CD4-positive, alpha-beta T cell (primary cell): ENCODE data around the gene IGF1R. TPM values are rescaled to one million over a fixed set of nuclear protein-coding genes. Genes with fewer than 3 reads are reported as not detected.
"Not testable (repeated sequence)": the region's sequence is repeated elsewhere in the genome, so short reads cannot be mapped to it uniquely, and the experiment has no call there.

Experiments used
- ATAC-seq: fragments of 200-7000 bp; cut with Tn5 transposase; one replicate; pipeline ENCODE4 v1.10.0; 2022; ENCODE audit warnings: mild to moderate bottlenecking; ENCODE audit not compliant: poor library complexity
- CTCF ChIA-PET: fragments of 350-600 bp; sonication (Branson Sonifier 250); formaldehyde crosslinking; loops from one replicate; lab custom pipeline; 2021; ENCODE audit warnings: antibody characterized with exemption, inconsistent platforms; lab: Charles Lee
- POLR2A ChIA-PET: fragments of 350-600 bp; sonication (Branson Sonifier 250); formaldehyde crosslinking; loops from one replicate; lab custom pipeline; 2021; ENCODE audit warnings: antibody characterized with exemption, inconsistent platforms; lab: Charles Lee
- DNase-seq, 14 experiments: peaks; one replicate each; pipeline ENCODE4 v3.0.0-alpha.2; 2013 to 2020; ENCODE audit warnings: mixed read lengths in 2 of 14
- H3K27ac ChIP-seq, 2 donors: one replicate each; pipeline versions ENCODE4 v1.5.1 to v1.7.0; 2013; ENCODE audit warnings: low read length in 2 of 2, low read depth in 1 of 2, mild to moderate bottlenecking in 1 of 2
- H3K27me3 ChIP-seq, 2 experiments: 1 replicate in 1 of 2; 2 replicates in 1 of 2; pipeline versions ENCODE4 v1.6.1 to v1.7.0; 2013; ENCODE audit warnings: low read length in 2 of 2, control low read depth in 1 of 2, mild to moderate bottlenecking in 1 of 2, moderate library complexity in 1 of 2; ENCODE audit not compliant: insufficient read depth in 2 of 2, control insufficient read depth in 1 of 2
- H3K36me3 ChIP-seq: one replicate; pipeline ENCODE4 v1.6.1; 2013; ENCODE audit warnings: low read length, control low read depth; ENCODE audit not compliant: insufficient read depth
- H3K4me1 ChIP-seq: one replicate; pipeline ENCODE4 v1.6.1; 2013; ENCODE audit warnings: low read length, control low read depth; ENCODE audit not compliant: insufficient read depth
- H3K4me3 ChIP-seq: one replicate; pipeline ENCODE4 v1.5.1; 2013; ENCODE audit warnings: mild to moderate bottlenecking, low read length, moderate library complexity
- H3K9me3 ChIP-seq, 2 experiments: 1 replicate in 1 of 2; 2 replicates in 1 of 2; pipeline versions ENCODE4 v1.6.1 to v1.7.0; 2013; ENCODE audit warnings: low read length in 2 of 2, mild to moderate bottlenecking in 2 of 2, control low read depth in 1 of 2, moderate library complexity in 1 of 2; ENCODE audit not compliant: control insufficient read depth in 1 of 2, insufficient read depth in 1 of 2
- H3K27ac Mint-ChIP-seq: one replicate; pipeline ENCODE4 v1.8.0; 2020; ENCODE audit warnings: mixed read lengths
- H3K27me3 Mint-ChIP-seq: one replicate; pipeline ENCODE4 v1.8.0; 2021; ENCODE audit warnings: mixed read lengths
- H3K36me3 Mint-ChIP-seq: one replicate; pipeline ENCODE4 v1.8.0; 2021; ENCODE audit warnings: low read depth, mixed read lengths
- H3K4me1 Mint-ChIP-seq: one replicate; pipeline ENCODE4 v1.8.0; 2021; ENCODE audit warnings: low read depth, mixed read lengths
- H3K4me3 Mint-ChIP-seq: one replicate; pipeline ENCODE4 v1.8.0; 2020; ENCODE audit warnings: mild to moderate bottlenecking, mixed read lengths
- H3K9me3 Mint-ChIP-seq: one replicate; pipeline ENCODE4 v1.8.0; 2020; ENCODE audit warnings: mixed read lengths
- intact Hi-C, 2 experiments: fragments of 100-400 bp; cut with DNase I in 1 of 2; cut with micrococcal nuclease in 1 of 2; formaldehyde crosslinking; loops; one replicate each; pipeline versions ENCODE4 v1.15.1 to v1.9.0; 2023 to 2025; cut with DNase I, micrococcal nuclease
- total RNA-seq, 174 experiments: library from RNA in 2 of 174; stranded (reverse) in 2 of 174; gene quantifications; one replicate each; pipeline ENCODE4 v1.2.3 and lab custom pipeline; 2021 to 2026
- TF ChIP-seq, protein P1 (sequence below): fragments of 200-600 bp; IDR thresholded peaks from one replicate; pipeline ENCODE4 v1.8.0; 2022; ENCODE audit warnings: antibody characterized with exemption, mild to moderate bottlenecking

Gene IGF1R
- total RNA-seq, 2 experiments from 2014 or later: 39.2 to 40.3 TPM

DNA sequence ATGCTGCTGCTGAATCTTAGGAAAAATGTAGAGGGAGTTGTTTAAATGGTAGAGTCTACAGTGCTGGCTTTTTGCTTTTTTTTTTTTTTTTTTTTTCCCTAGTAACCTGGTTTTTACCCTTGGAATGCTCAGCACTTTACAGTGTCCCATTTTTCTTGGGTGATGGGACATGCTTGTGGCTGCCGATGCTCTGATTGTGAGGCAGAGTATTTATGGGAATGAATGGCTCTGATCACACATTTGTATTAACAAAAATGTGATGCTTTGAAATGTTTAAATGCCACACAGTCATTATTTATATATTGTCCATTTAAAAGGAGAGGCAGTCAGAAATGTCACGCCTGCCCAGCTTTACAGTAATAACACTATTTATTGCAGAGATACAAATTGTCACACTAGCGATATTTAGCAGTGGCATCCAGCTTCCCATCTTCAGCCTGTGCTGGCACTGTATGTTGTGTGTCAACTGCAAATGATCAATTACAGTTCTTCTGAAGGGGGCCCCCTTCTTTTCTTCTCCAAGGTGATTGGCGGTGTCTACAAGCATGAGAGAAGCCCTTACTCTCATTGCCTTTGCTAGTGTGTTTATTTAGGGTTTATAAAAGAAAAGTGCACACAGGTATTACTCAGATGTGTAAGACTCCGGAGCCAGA is 30.9 kb upstream of the IGF1R start:
- ChIA-PET POLR2A (no interaction called here), CTCF (no interaction called here)
- Histone ChIP-seq H3K27me3 (peaks cover 4 to 7% of the 10 kb centered on the region in 2 experiments), H3K4me1 (peaks cover 6% of the 10 kb centered on the region), H3K4me3 (no peak overlapping the region), H3K36me3 (no peaks in the 10 kb centered on the region), H3K9me3 (no peaks in the 10 kb centered on the region), H3K27ac (no peak overlapping the region)
- DNase-seq (no peak), ATAC-seq (no peak)
- H3K27ac Mint-ChIP-seq: no peak overlapping the region
- no peaks in the 10 kb centered on the region for H3K9me3 Mint-ChIP-seq
- H3K36me3 Mint-ChIP-seq: no peaks in the 10 kb centered on the region
- peaks cover 6% of the 10 kb centered on the region for H3K4me1 Mint-ChIP-seq
- H3K4me3 Mint-ChIP-seq: no peak overlapping the region
- H3K27me3 Mint-ChIP-seq: peaks cover 29% of the 10 kb centered on the region
- intact Hi-C loops: no loop called here
- TF ChIP-seq, protein P1, sequence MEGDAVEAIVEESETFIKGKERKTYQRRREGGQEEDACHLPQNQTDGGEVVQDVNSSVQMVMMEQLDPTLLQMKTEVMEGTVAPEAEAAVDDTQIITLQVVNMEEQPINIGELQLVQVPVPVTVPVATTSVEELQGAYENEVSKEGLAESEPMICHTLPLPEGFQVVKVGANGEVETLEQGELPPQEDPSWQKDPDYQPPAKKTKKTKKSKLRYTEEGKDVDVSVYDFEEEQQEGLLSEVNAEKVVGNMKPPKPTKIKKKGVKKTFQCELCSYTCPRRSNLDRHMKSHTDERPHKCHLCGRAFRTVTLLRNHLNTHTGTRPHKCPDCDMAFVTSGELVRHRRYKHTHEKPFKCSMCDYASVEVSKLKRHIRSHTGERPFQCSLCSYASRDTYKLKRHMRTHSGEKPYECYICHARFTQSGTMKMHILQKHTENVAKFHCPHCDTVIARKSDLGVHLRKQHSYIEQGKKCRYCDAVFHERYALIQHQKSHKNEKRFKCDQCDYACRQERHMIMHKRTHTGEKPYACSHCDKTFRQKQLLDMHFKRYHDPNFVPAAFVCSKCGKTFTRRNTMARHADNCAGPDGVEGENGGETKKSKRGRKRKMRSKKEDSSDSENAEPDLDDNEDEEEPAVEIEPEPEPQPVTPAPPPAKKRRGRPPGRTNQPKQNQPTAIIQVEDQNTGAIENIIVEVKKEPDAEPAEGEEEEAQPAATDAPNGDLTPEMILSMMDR: no peak

DNA sequence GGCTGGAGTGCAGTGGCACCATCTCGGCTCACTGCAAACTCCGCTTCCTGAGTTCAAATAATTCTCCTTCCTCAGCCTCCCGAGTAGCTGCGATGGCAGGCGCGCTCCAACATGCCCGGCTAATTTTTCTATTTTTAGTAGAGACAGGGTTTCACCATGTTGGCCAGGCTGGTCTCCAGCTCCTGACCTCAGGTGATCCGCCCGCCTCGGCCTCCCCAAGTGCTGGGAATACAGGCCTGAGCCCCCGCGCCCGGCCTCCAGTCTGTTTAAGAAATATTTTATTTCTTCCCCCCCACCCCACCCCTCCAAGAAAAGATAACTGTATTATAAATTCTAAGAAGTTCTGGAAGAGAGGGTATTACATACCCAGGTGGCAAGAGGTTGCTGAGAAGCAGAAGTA is 29.8 kb upstream of the IGF1R start:
- H3K4me1 ChIP-seq, intact Hi-C loops, H3K9me3 ChIP-seq, POLR2A ChIA-PET, ATAC-seq, H3K36me3 Mint-ChIP-seq, H3K4me1 Mint-ChIP-seq, H3K27me3 ChIP-seq, CTCF ChIA-PET, H3K4me3 ChIP-seq, H3K27ac ChIP-seq, H3K4me3 Mint-ChIP-seq, H3K27ac Mint-ChIP-seq, DNase-seq, H3K36me3 ChIP-seq, H3K9me3 Mint-ChIP-seq: not testable (repeated sequence)
- peaks cover 29% of the 10 kb centered on the region for H3K27me3 Mint-ChIP-seq

DNA sequence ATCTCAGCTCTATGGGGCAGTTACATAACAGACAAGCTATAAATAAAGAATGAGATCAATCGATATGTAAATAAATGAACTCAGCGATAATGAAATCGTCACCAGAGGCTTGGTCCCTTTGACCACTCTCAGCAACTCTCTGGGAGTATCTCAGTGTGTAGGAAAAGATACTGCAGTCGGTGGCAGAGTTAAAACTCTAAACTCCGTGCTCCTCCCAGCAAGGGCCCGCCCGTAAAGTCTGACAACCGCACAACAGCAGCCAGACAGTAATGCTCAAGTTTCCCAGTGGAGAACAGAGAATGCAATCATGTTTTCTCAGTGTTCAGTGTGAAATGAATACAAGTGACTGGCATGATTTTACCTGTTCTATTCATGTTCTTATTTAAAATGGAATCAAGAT is 28.3 kb upstream of the IGF1R start:
- ChIA-PET CTCF (no interaction called here), POLR2A (interaction anchor here (0.6 kb wide), 1 partner anchor 70 kb away, joined by 4 read pairs; no protein-coding TSS in a partner anchor)
- Histone ChIP-seq H3K9me3 (no peaks in the 10 kb centered on the region), H3K4me1 (no peaks in the 10 kb centered on the region), H3K4me3 (no peak overlapping the region), H3K36me3 (no peaks in the 10 kb centered on the region), H3K27ac (no peak overlapping the region), H3K27me3 (peaks cover 4 to 7% of the 10 kb centered on the region in 2 experiments)
- ATAC-seq (no peak), DNase-seq (no peak)
- H3K9me3 Mint-ChIP-seq: no peaks in the 10 kb centered on the region
- no peak overlapping the region for H3K27ac Mint-ChIP-seq
- H3K27me3 Mint-ChIP-seq: peaks cover 29% of the 10 kb centered on the region
- H3K4me3 Mint-ChIP-seq: no peak overlapping the region
- intact Hi-C loops: no loop called here
- TF ChIP-seq, protein P1: no peak
- no peaks in the 10 kb centered on the region for H3K4me1 Mint-ChIP-seq
- H3K36me3 Mint-ChIP-seq: no peaks in the 10 kb centered on the region

DNA sequence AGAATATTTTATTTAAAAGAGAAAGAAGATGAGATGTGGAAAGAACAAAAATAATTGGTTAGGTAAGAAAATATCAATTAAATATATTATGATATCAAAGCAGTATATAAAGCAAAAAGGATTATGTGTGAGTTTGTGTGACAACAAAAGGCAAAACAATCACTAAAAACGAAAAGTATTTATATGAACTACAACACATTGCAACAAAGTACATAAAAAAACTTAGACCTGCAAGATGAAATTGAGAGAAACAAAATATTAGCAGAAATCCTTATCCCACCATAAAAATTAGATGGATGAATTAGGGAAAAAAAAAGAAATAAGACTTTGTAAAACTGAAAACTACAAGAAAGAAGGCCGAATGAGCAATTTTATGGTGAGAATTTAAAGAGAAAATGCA is 27.3 kb upstream of the IGF1R start:
- Mint-ChIP-seq H3K36me3 (no peaks in the 10 kb centered on the region), H3K9me3 (no peaks in the 10 kb centered on the region), H3K4me3 (no peak overlapping the region), H3K27ac (no peak overlapping the region), H3K27me3 (peaks cover 29% of the 10 kb centered on the region), H3K4me1 (no peaks in the 10 kb centered on the region)
- intact Hi-C loops: no loop called here
- Histone ChIP-seq H3K36me3 (no peaks in the 10 kb centered on the region), H3K27ac (no peak overlapping the region), H3K4me3 (no peak overlapping the region), H3K4me1 (no peaks in the 10 kb centered on the region), H3K27me3 (peaks cover 4 to 7% of the 10 kb centered on the region in 2 experiments), H3K9me3 (no peaks in the 10 kb centered on the region)
- CTCF ChIA-PET: no interaction called here
- TF ChIP-seq, protein P1: no peak
- DNase-seq (no peak), ATAC-seq (no peak)
- POLR2A ChIA-PET: no interaction called here
